Neural cell (in vitro differentiated cells): ENCODE measurements around the gene MEF2D. TPM values are rescaled to one million over a fixed set of nuclear protein-coding genes. Genes with fewer than 3 reads are reported as not detected.

Experiments
- H2AFZ ChIP-seq: fragments of 200-600, 300-800 bp; sonication (generic), shearing (Covaris generic); 2 replicates; pipeline ENCODE4 v1.6.0; 2014; ENCODE audit warnings: low read depth, mild to moderate bottlenecking, antibody characterized with exemption, low read length, moderate library complexity
- H3F3A ChIP-seq: fragments of 200-600 bp; shearing (Covaris generic); 2 replicates; pipeline ENCODE4 v1.6.1; 2016; ENCODE audit warnings: mild to moderate bottlenecking, moderate library complexity, mixed read lengths, antibody characterized with exemption, low read length; ENCODE audit not compliant: insufficient read depth, poor library complexity, severe bottlenecking
- H3K27ac ChIP-seq: fragments of 200-600, 300-800 bp; sonication (generic), shearing (Covaris generic); 2 replicates; pipeline ENCODE4 v1.5.1; 2014; ENCODE audit warnings: mild to moderate bottlenecking, low read length, moderate library complexity
- H3K27me3 ChIP-seq: fragments of 300-800, 200-600 bp; sonication (generic), shearing (Covaris generic); 2 replicates; pipeline ENCODE4 v1.6.0; 2014; ENCODE audit warnings: mild to moderate bottlenecking, low read depth, low read length, moderate library complexity; ENCODE audit not compliant: insufficient read depth
- H3K36me3 ChIP-seq: fragments of 300-800, 200-600 bp; sonication (generic), shearing (Covaris generic); 2 replicates; pipeline ENCODE4 v1.5.1; 2014; ENCODE audit warnings: mild to moderate bottlenecking, antibody characterized with exemption, low read length, moderate library complexity; ENCODE audit not compliant: insufficient read depth
- H3K4me2 ChIP-seq: fragments of 300-800, 200-600 bp; sonication (generic), shearing (Covaris generic); 2 replicates; pipeline ENCODE4 v1.6.0; 2014; ENCODE audit warnings: mild to moderate bottlenecking, low read length
- H3K4me3 ChIP-seq: fragments of 300-800, 200-600 bp; sonication (generic), shearing (Covaris generic); 2 replicates; pipeline ENCODE4 v1.5.1; 2014; ENCODE audit warnings: mild to moderate bottlenecking, low read length, moderate library complexity
- H3K79me2 ChIP-seq: fragments of 200-600 bp; shearing (Covaris generic); replicated peaks from 2 replicates; pipeline ENCODE4 v1.6.0; 2014; ENCODE audit warnings: mild to moderate bottlenecking, low read length, moderate library complexity; ENCODE audit not compliant: insufficient read depth
- H3K9ac ChIP-seq: fragments of 300-800, 200-600 bp; sonication (generic), shearing (Covaris generic); 2 replicates; pipeline ENCODE4 v1.6.1; 2016; ENCODE audit warnings: mild to moderate bottlenecking, low read length, mixed read lengths
- H3K9me2 ChIP-seq: fragments of 200-600 bp; shearing (Covaris generic); 2 replicates; pipeline ENCODE4 v1.6.1; 2016; ENCODE audit warnings: mild to moderate bottlenecking, low read length, mixed read lengths; ENCODE audit not compliant: insufficient read depth
- H3K9me3 ChIP-seq: fragments of 200-600, 300-800 bp; sonication (generic), shearing (Covaris generic); 2 replicates; pipeline ENCODE4 v1.6.1; 2016; ENCODE audit warnings: mild to moderate bottlenecking, mixed run types, low read length, moderate library complexity, mixed read lengths
- H4K20me1 ChIP-seq: fragments of 200-600 bp; shearing (Covaris generic); 2 replicates; pipeline ENCODE4 v1.6.1; 2016; ENCODE audit warnings: mild to moderate bottlenecking, mixed run types; ENCODE audit not compliant: insufficient read depth
- CTCF ChIP-seq: fragments of 450-650 bp; IDR thresholded peaks from 2 replicates; pipeline ENCODE4 v1.5.1; 2014; ENCODE audit warnings: antibody characterized with exemption, mild to moderate bottlenecking, moderate library complexity; ENCODE audit not compliant: poor library complexity, severe bottlenecking
- EP300 ChIP-seq: fragments of 450-650 bp; conservative IDR thresholded peaks from 2 replicates; pipeline ENCODE4 v1.6.1; 2014; ENCODE audit warnings: antibody characterized with exemption, mild to moderate bottlenecking, moderate library complexity; ENCODE audit not compliant: poor library complexity, severe bottlenecking
- EZH2 ChIP-seq: fragments of 200-600, 300-800 bp; shearing (Covaris generic), sonication (generic); IDR thresholded peaks from 2 replicates; pipeline ENCODE4 v1.6.1; 2014; ENCODE audit warnings: antibody characterized with exemption, low read length, borderline replicate concordance, mild to moderate bottlenecking; ENCODE audit not compliant: insufficient read depth, poor library complexity, severe bottlenecking
- MXI1 ChIP-seq: fragments of 450-650 bp; conservative IDR thresholded peaks from 2 replicates; pipeline ENCODE4 v1.6.1; 2014; ENCODE audit warnings: antibody characterized with exemption, mild to moderate bottlenecking; ENCODE audit not compliant: poor library complexity, severe bottlenecking
- POLR2AphosphoS5 ChIP-seq: IDR thresholded peaks from 2 replicates; pipeline ENCODE4 v1.6.1; 2012
- RAD21 ChIP-seq: fragments of 450-650 bp; conservative IDR thresholded peaks from 2 replicates; pipeline ENCODE4 v1.6.1; 2014; ENCODE audit warnings: antibody characterized with exemption, mild to moderate bottlenecking, moderate library complexity
- REST ChIP-seq: IDR thresholded peaks from 2 replicates; pipeline ENCODE4 v1.6.1; 2012; ENCODE audit warnings: borderline replicate concordance
- SMC3 ChIP-seq: fragments of 450-650 bp; conservative IDR thresholded peaks from 2 replicates; pipeline ENCODE4 v1.6.1; 2014; ENCODE audit warnings: antibody characterized with exemption, mild to moderate bottlenecking, moderate library complexity; ENCODE audit not compliant: poor library complexity
- TAF1 ChIP-seq: IDR thresholded peaks from 2 replicates; pipeline ENCODE4 v1.6.1; 2012; ENCODE audit warnings: low read depth
- polyA plus RNA-seq: library from polyadenylated mRNA; depleted of rRNA; stranded (reverse); fragments of >200 nt; gene quantifications from 2 replicates; pipeline ENCODE4 v1.2.3, GENCODE V29; 2014

MEF2D gene
- polyA plus RNA-seq, 1 donor from 2014 or later, result 4.7 TPM

GRCh38 chr1:156417401-156418020 lies 83.1 kb downstream of the MEF2D start:
- TF ChIP-seq MXI1 (no peak), EZH2 (no peak), CTCF (no peak), EP300 (no peak), SMC3 (no peak), TAF1 (no peak), RAD21 (no peak), POLR2AphosphoS5 (no peak), REST (no peak)
- H3K27ac ChIP-seq, result no peak overlapping the region
- H3K9me2 ChIP-seq, result no peaks in the 10 kb centered on the region
- no peaks in the 10 kb centered on the region for H3K9me3 ChIP-seq
- no peak overlapping the region for H3K4me3 ChIP-seq
- H3K9ac ChIP-seq, result no peak overlapping the region
- H3F3A ChIP-seq, result no peaks in the 10 kb centered on the region
- H3K4me2 ChIP-seq, result no peak overlapping the region
- no peaks in the 10 kb centered on the region for H3K36me3 ChIP-seq
- no peaks in the 10 kb centered on the region for H4K20me1 ChIP-seq
- H3K79me2 ChIP-seq, result no peaks in the 10 kb centered on the region
- H2AFZ ChIP-seq, result no peak overlapping the region
- H3K27me3 ChIP-seq, result peaks cover 84% of the 10 kb centered on the region

GRCh38 chr1:156416993-156417392 lies 83.6 kb downstream of the MEF2D start:
- H3K27me3 ChIP-seq, result peaks cover 79% of the 10 kb centered on the region
- no peak overlapping the region for H2AFZ ChIP-seq
- no peak overlapping the region for H3K9ac ChIP-seq
- H3K4me3 ChIP-seq, result no peak overlapping the region
- no peak overlapping the region for H3K27ac ChIP-seq
- H3K36me3 ChIP-seq, result no peaks in the 10 kb centered on the region
- TF ChIP-seq REST (no peak), CTCF (no peak), EZH2 (no peak), TAF1 (no peak), RAD21 (no peak)
- no peaks in the 10 kb centered on the region for H3K9me3 ChIP-seq
- H4K20me1 ChIP-seq, result no peaks in the 10 kb centered on the region
- H3F3A ChIP-seq, result no peaks in the 10 kb centered on the region
- H3K4me2 ChIP-seq, result no peak overlapping the region
- no peaks in the 10 kb centered on the region for H3K79me2 ChIP-seq
- no peaks in the 10 kb centered on the region for H3K9me2 ChIP-seq
